Rectal smooth muscle tissue (tissue), 1 donor: ENCODE results near the gene EIF3CL.
"Not testable (repeated sequence)": the region's sequence is repeated elsewhere in the genome, so short reads cannot be mapped to it uniquely, and the experiment has no call there.

Experiments
- H3K27ac ChIP-seq: one replicate; pipeline ENCODE4 v1.7.0; 2013; ENCODE audit warnings: low read depth, low read length, inconsistent platforms
- H3K27me3 ChIP-seq: one replicate; pipeline ENCODE4 v1.7.0; 2013; ENCODE audit warnings: low read length; ENCODE audit not compliant: control insufficient read depth, insufficient read depth
- H3K36me3 ChIP-seq: one replicate; pipeline ENCODE4 v1.7.0; 2013; ENCODE audit warnings: low read length; ENCODE audit not compliant: control insufficient read depth, insufficient read depth
- H3K4me1 ChIP-seq: one replicate; pipeline ENCODE4 v1.7.0; 2013; ENCODE audit warnings: low read length; ENCODE audit not compliant: control insufficient read depth, insufficient read depth
- H3K4me3 ChIP-seq: one replicate; pipeline ENCODE4 v1.7.0; 2013; ENCODE audit warnings: low read length
- H3K9ac ChIP-seq: one replicate; pipeline ENCODE4 v1.7.0; 2013; ENCODE audit warnings: low read length

EIF3CL gene

GRCh38 chr16:28335678-28336077, 68.0 kb downstream of the EIF3CL start:
- not testable (repeated sequence) for H3K27me3 ChIP-seq, H3K36me3 ChIP-seq, H3K4me3 ChIP-seq, H3K27ac ChIP-seq, H3K4me1 ChIP-seq, H3K9ac ChIP-seq

GRCh38 chr16:28332632-28333031, 71.0 kb downstream of the EIF3CL start:
- H3K36me3 ChIP-seq, H3K27me3 ChIP-seq, H3K27ac ChIP-seq, H3K4me3 ChIP-seq, H3K4me1 ChIP-seq, H3K9ac ChIP-seq: not testable (repeated sequence)

GRCh38 chr16:28330981-28331380, 72.7 kb downstream of the EIF3CL start:
- not testable (repeated sequence) for H3K27ac ChIP-seq, H3K4me1 ChIP-seq, H3K9ac ChIP-seq, H3K36me3 ChIP-seq, H3K4me3 ChIP-seq, H3K27me3 ChIP-seq

GRCh38 chr16:28330232-28330631, 73.4 kb downstream of the EIF3CL start:
- H3K9ac ChIP-seq = not testable (repeated sequence)

More at GRCh38 chr16:28330232-28330631, 73.4 kb downstream of the EIF3CL start:
- not testable (repeated sequence) for H3K4me3 ChIP-seq, H3K4me1 ChIP-seq, H3K27ac ChIP-seq, H3K27me3 ChIP-seq, H3K36me3 ChIP-seq
